Stomach (tissue), 4 donors: ENCODE measurements around the gene DUOX2.

Source experiments
- CTCF ChIP-seq, 7 experiments: fragments of 450-650 bp in 4 of 7; fragments of 200-600 bp in 3 of 7; sonication (generic) in 3 of 7; IDR thresholded peaks; one replicate each; pipeline ENCODE4 v1.5.1; 2016 to 2019; ENCODE audit warnings: antibody characterized with exemption in 7 of 7, control low read depth in 2 of 7, mild to moderate bottlenecking in 1 of 7
- POLR2AphosphoS5 ChIP-seq, 3 donors: sonication (generic); formaldehyde crosslinking; IDR thresholded peaks; one replicate each; pipeline ENCODE4 v1.6.1; 2016; ENCODE audit warnings: antibody characterized with exemption in 3 of 3

GRCh38 chr15:45106002-45106790 is 7.8 kb downstream of the DUOX2 start:
- TF ChIP-seq CTCF (IDR thresholded peaks at IDR 0.05) (no peak), POLR2AphosphoS5 (IDR thresholded peaks at IDR 0.05) (no peak)
